ENCODE data around the gene THSD4.

DNA sequence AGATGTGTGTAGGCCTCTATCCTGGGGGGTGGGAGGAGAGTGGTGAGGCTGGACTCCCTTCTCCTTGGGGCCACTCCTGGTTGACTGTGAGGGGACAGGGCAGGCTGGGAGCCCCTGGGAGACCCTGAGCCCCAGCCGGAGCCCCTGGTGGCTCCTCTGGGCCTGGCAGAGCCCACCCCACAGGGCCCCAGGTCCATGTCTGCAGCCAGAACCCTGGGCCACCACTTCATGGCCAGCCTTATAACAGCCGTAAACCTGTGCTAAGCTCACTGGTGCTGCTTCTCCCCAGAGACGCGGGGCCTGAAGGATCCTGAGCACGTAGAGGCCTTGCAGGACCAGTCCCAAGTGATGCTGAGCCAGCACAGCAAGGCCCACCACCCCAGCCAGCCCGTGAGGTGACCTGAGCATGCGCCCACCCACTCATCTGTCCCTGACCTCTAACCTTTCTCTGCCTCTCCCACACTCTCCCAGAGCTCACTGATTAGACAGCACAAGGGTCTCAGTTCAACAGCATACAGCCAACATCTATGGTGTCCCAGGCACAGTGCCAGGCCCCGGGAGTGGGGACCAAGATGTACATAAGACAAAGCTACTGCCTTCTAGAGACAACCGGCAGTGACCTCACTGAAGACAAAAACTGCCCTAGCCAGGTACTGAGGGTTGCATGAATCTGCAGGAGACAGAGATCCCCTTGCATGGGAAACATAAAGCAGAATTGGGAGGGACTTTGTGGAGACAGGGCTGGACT, 698.6 kb downstream of the THSD4 start:
- TF ChIP-seq POLR2A (IDR thresholded peaks at IDR 0.05), result no peak
- TF ChIP-seq, protein P1, sequence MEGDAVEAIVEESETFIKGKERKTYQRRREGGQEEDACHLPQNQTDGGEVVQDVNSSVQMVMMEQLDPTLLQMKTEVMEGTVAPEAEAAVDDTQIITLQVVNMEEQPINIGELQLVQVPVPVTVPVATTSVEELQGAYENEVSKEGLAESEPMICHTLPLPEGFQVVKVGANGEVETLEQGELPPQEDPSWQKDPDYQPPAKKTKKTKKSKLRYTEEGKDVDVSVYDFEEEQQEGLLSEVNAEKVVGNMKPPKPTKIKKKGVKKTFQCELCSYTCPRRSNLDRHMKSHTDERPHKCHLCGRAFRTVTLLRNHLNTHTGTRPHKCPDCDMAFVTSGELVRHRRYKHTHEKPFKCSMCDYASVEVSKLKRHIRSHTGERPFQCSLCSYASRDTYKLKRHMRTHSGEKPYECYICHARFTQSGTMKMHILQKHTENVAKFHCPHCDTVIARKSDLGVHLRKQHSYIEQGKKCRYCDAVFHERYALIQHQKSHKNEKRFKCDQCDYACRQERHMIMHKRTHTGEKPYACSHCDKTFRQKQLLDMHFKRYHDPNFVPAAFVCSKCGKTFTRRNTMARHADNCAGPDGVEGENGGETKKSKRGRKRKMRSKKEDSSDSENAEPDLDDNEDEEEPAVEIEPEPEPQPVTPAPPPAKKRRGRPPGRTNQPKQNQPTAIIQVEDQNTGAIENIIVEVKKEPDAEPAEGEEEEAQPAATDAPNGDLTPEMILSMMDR (IDR thresholded peaks at IDR 0.05), result no peak
- no peak for TF ChIP-seq POLR2AphosphoS5 (IDR thresholded peaks at IDR 0.05)

Data from upper lobe of left lung (tissue), 4 donors.